ENCODE measurements around the gene MRNIP. TPM values are rescaled to one million over a fixed set of nuclear protein-coding genes. Genes with fewer than 3 reads are reported as not detected.
A peak's percentile ranks its signal among the peaks of the same experiment; 100 is the strongest.

MRNIP gene
- total and polyA plus RNA-seq, 7 experiments from 2014 or later = 19.4 to 133 (median 40.2) TPM

DNA sequence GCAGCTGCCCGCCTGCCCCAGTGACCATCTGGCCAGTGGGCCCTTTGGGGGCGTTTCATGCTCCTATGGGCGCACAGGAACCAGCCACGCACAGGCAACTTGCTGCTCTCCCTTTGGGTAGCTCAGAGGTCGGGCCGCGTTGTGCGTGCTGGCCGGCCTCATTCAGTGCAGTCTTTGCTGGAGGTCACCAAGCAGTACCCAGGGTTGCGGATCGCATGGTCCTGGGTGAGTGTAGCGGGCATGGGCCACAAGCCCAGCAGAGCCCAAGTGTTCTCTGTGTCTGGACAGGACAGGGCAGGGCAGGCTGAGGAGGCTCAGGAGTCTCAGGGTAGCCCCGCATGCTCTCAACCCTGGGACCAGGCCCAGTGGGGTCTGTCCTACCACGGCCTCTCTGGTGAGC lies 9.9 kb upstream of the MRNIP start:
- CTCF ChIA-PET = no interaction called here
- Mint-ChIP-seq H3K4me1 (peaks cover 0 to 3% (median 0%) of the 10 kb centered on the region in 7 donors), H3K27ac (peak overlapping the region in 2 of 9 donors; percentile 49 to 72), H3K36me3 (peaks cover 4 to 23% (median 8%) of the 10 kb centered on the region in 5 donors), H3K27me3 (no peaks in the 10 kb centered on the region), H3K4me3 (no peak overlapping the region), H3K9me3 (peaks cover 0 to 1% (median 0%) of the 10 kb centered on the region in 11 donors)
- intact Hi-C loops (cut with micrococcal nuclease) = no loop called here
- no peaks in the 10 kb centered on the region for H3K9me3 ChIP-seq (ENCODE audit: control insufficient read depth in 2 of 3, low read length in 3 of 3)
- H3K27ac ChIP-seq (ENCODE audit: low read depth, low read length) = no peak overlapping the region
- DNase-seq = no peak
- no peak overlapping the region for H3K4me3 ChIP-seq (ENCODE audit: low read length)
- H3K4me1 ChIP-seq (ENCODE audit: control insufficient read depth in 2 of 2, insufficient read depth in 2 of 2, low read length in 2 of 2) = no peaks in the 10 kb centered on the region
- no peaks in the 10 kb centered on the region for H3K27me3 ChIP-seq (ENCODE audit: control insufficient read depth in 2 of 2, insufficient read depth in 2 of 2, low read length in 2 of 2)
- POLR2A ChIA-PET = no interaction called here
- no peak for ATAC-seq
- H3K36me3 ChIP-seq (ENCODE audit: control insufficient read depth in 2 of 3, insufficient read depth in 3 of 3, low read length in 3 of 3) = peaks cover 0 to 71% (median 5%) of the 10 kb centered on the region in 3 experiments

DNA sequence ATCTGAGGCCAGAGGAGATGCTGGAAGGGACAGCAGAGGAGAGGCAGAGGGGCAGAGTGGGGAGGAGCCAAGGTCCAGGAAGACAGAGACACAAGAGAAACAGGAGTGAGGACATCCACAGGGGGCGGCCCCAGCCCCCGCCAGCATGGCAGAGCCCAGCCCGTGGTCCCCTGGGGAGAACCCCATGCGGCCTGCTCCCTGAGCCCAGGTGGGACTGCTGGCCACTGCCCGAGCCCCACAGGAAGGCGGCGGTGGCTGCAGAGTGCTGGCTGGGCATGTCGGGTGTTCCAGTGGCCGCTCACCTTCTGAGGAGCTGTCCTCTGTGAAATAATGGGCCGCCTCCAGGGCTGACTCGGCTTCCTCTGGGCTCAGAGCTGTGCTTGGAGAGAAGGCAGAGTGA lies 8.9 kb upstream of the MRNIP start:
- Mint-ChIP-seq H3K4me3 (no peak overlapping the region), H3K27ac (peak overlapping the region in 1 of 9 donors; percentile 42), H3K9me3 (peaks cover 0 to 1% (median 0%) of the 10 kb centered on the region in 11 donors), H3K36me3 (peaks cover 7 to 28% (median 8%) of the 10 kb centered on the region in 5 donors), H3K4me1 (peaks cover 0 to 3% (median 0%) of the 10 kb centered on the region in 7 donors), H3K27me3 (no peaks in the 10 kb centered on the region)
- Histone ChIP-seq H3K27ac (ENCODE audit: low read depth, low read length) (no peak overlapping the region), H3K4me1 (ENCODE audit: control insufficient read depth in 2 of 2, insufficient read depth in 2 of 2, low read length in 2 of 2) (no peaks in the 10 kb centered on the region), H3K27me3 (ENCODE audit: control insufficient read depth in 2 of 2, insufficient read depth in 2 of 2, low read length in 2 of 2) (no peaks in the 10 kb centered on the region), H3K36me3 (ENCODE audit: control insufficient read depth in 2 of 3, insufficient read depth in 3 of 3, low read length in 3 of 3) (peaks cover 0 to 69% (median 5%) of the 10 kb centered on the region in 3 experiments), H3K9me3 (ENCODE audit: control insufficient read depth in 2 of 3, low read length in 3 of 3) (no peaks in the 10 kb centered on the region), H3K4me3 (ENCODE audit: low read length) (no peak overlapping the region)
- DNase-seq (no peak), ATAC-seq (no peak)
- intact Hi-C loops (cut with micrococcal nuclease) = no loop called here
- POLR2A ChIA-PET = no interaction called here
- CTCF ChIA-PET = interaction anchor here (0.7 kb wide), 1 partner anchor 102 kb away, joined by 4 read pairs; no protein-coding TSS in a partner anchor

DNA sequence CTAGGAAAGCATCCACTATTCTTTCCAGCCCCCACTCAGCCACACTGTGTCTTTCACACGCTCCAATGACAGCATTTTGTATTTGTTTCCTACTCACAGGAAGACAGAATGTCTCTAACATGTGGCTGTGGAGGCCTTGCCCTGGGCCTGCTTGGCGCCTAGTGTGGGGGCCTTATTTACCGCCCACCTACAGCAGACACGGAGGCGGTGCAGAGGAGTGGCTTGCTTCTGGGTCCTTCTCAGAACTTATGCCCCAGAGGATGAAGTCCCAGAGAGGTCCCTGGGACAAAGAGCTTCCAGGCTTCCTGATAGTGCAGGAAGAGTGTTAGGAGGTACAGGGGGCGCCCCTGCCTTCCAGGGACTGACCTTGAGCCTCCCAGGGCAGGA lies 8.5 kb upstream of the MRNIP start:
- Histone ChIP-seq H3K36me3 (ENCODE audit: control insufficient read depth in 2 of 3, insufficient read depth in 3 of 3, low read length in 3 of 3) (peaks cover 0 to 65% (median 7%) of the 10 kb centered on the region in 3 experiments), H3K4me3 (ENCODE audit: low read length) (no peak overlapping the region), H3K27ac (ENCODE audit: low read depth, low read length) (no peak overlapping the region), H3K9me3 (ENCODE audit: control insufficient read depth in 2 of 3, low read length in 3 of 3) (no peaks in the 10 kb centered on the region), H3K4me1 (ENCODE audit: control insufficient read depth in 2 of 2, insufficient read depth in 2 of 2, low read length in 2 of 2) (no peaks in the 10 kb centered on the region), H3K27me3 (ENCODE audit: control insufficient read depth in 2 of 2, insufficient read depth in 2 of 2, low read length in 2 of 2) (no peaks in the 10 kb centered on the region)
- Mint-ChIP-seq H3K27ac (peak overlapping the region in 3 of 9 donors; percentile 22 to 42 (median 32)), H3K27me3 (no peaks in the 10 kb centered on the region), H3K4me3 (no peak overlapping the region), H3K36me3 (peaks cover 7 to 25% (median 10%) of the 10 kb centered on the region in 5 donors), H3K9me3 (peaks cover 0 to 1% (median 0%) of the 10 kb centered on the region in 11 donors), H3K4me1 (peaks cover 0 to 3% (median 0%) of the 10 kb centered on the region in 7 donors)
- ATAC-seq = no peak
- intact Hi-C loops (cut with micrococcal nuclease) = no loop called here
- DNase-seq = no peak
- POLR2A ChIA-PET = no interaction called here
- CTCF ChIA-PET = interaction anchor here (0.6 kb wide), 1 partner anchor 14 kb away, joined by 4 read pairs; no protein-coding TSS in a partner anchor

DNA sequence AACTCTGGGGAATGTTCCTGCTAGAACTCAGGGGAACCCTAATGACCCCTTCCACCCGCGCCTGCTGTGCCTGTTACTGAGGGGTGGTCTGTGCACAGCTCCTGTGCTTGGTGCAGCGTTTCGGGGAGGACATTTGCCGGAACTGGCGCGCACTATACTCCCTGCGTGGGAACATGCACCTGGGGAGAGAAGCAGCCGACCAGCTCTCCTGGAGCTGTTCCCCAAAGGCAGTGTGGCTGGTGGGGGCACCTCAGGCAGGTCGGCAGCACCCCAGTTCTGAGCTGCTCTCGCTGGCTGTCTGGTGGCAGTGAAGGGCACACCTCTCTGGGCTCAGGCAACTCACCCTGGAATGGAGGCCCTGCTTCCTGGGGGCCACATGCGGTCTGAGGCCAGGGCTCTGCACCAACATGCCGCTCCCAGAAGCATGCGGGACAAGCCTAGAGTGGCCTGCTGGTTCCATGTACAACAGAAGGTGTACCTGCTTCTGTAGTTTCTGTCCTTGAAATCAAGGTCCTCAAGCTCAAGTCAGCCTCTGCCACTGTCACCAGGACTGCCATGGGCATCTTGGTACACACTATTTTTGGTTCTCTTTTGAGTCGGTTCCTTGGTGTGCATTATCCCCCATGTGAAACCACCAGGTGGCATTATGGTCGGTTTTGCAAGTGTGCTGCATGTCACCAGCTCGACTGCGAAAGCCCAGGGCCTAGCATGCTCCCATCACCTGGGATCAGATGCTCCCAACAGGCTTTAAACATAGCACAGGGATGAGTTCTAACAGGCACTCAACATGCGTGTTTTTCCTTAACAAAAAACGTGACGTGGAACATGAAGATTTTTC lies 7.8 kb upstream of the MRNIP start:
- peaks cover 7 to 25% (median 10%) of the 10 kb centered on the region in 5 donors for H3K36me3 Mint-ChIP-seq
- CTCF ChIA-PET = interaction anchor here (0.6 kb wide), 1 partner anchor 15 kb away, joined by 4 read pairs; no protein-coding TSS in a partner anchor
- ATAC-seq (no peak), DNase-seq (no peak)
- H3K4me1 Mint-ChIP-seq = peaks cover 0 to 3% (median 0%) of the 10 kb centered on the region in 7 donors
- POLR2A ChIA-PET = no interaction called here
- H3K27ac Mint-ChIP-seq = peak overlapping the region in 1 of 9 donors; percentile 42
- H3K4me3 Mint-ChIP-seq = no peak overlapping the region
- H3K9me3 Mint-ChIP-seq = peaks cover 0 to 1% (median 0%) of the 10 kb centered on the region in 11 donors
- no peaks in the 10 kb centered on the region for H3K27me3 Mint-ChIP-seq
- Histone ChIP-seq H3K4me3 (ENCODE audit: low read length) (no peak overlapping the region), H3K4me1 (ENCODE audit: control insufficient read depth in 2 of 2, insufficient read depth in 2 of 2, low read length in 2 of 2) (no peaks in the 10 kb centered on the region), H3K27ac (ENCODE audit: low read depth, low read length) (no peak overlapping the region), H3K27me3 (ENCODE audit: control insufficient read depth in 2 of 2, insufficient read depth in 2 of 2, low read length in 2 of 2) (no peaks in the 10 kb centered on the region), H3K36me3 (ENCODE audit: control insufficient read depth in 2 of 3, insufficient read depth in 3 of 3, low read length in 3 of 3) (peaks cover 0 to 63% (median 7%) of the 10 kb centered on the region in 3 experiments), H3K9me3 (ENCODE audit: control insufficient read depth in 2 of 3, low read length in 3 of 3) (no peaks in the 10 kb centered on the region)
- intact Hi-C loops (cut with micrococcal nuclease) = no loop called here

DNA sequence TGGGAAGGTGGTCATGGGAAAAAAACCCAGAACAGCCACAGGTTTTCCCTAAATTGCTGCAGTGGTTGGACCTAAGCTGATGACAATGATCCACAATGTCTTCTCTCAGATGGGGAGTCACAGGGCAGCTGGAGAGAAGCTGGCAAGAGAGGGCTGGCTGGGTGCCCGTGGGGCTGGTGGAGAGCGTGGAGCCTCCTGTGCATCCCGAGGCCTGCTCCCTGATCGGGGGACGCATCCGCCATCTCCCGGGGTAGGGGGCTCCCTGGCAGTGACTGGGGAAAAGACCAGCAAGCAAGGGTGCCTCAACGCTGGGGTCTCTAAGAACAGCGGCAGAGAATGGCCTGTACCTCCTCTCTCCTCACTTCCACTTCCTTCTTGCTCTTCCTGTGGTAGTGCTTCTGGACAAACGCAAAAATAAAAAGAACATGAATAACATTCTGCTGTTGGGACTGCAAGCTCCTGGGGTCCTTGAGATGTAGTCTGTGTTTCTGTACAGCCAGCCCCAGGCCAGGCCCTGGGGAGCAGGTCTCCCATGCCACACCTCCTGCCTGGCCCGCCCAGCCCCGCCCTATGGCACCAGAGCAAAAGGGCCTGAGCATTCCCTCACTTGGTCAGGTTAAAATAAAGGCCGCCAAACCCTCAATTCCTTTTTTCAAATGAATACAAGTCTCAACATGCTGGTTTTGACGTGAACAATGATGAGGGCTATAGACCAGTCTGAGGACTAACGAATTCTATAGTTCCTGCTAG lies 7.0 kb upstream of the MRNIP start:
- no peaks in the 10 kb centered on the region for H3K9me3 ChIP-seq (ENCODE audit: control insufficient read depth in 2 of 3, low read length in 3 of 3)
- Mint-ChIP-seq H3K27me3 (no peaks in the 10 kb centered on the region), H3K9me3 (peaks cover 0 to 1% (median 0%) of the 10 kb centered on the region in 11 donors), H3K36me3 (peaks cover under 1 to 17% (median 8%) of the 10 kb centered on the region in 5 donors), H3K4me3 (no peak overlapping the region), H3K4me1 (peaks cover 0 to 3% (median 0%) of the 10 kb centered on the region in 7 donors), H3K27ac (no peak overlapping the region)
- peaks cover 0 to 55% (median 7%) of the 10 kb centered on the region in 3 experiments for H3K36me3 ChIP-seq (ENCODE audit: control insufficient read depth in 2 of 3, insufficient read depth in 3 of 3, low read length in 3 of 3)
- no peak overlapping the region for H3K4me3 ChIP-seq (ENCODE audit: low read length)
- intact Hi-C loops (cut with micrococcal nuclease) = no loop called here
- H3K4me1 ChIP-seq (ENCODE audit: control insufficient read depth in 2 of 2, insufficient read depth in 2 of 2, low read length in 2 of 2) = no peaks in the 10 kb centered on the region
- POLR2A ChIA-PET = no interaction called here
- DNase-seq (no peak), ATAC-seq (no peak)
- no peak overlapping the region for H3K27ac ChIP-seq (ENCODE audit: low read depth, low read length)
- CTCF ChIA-PET = no interaction called here
- H3K27me3 ChIP-seq (ENCODE audit: control insufficient read depth in 2 of 2, insufficient read depth in 2 of 2, low read length in 2 of 2) = no peaks in the 10 kb centered on the region

DNA sequence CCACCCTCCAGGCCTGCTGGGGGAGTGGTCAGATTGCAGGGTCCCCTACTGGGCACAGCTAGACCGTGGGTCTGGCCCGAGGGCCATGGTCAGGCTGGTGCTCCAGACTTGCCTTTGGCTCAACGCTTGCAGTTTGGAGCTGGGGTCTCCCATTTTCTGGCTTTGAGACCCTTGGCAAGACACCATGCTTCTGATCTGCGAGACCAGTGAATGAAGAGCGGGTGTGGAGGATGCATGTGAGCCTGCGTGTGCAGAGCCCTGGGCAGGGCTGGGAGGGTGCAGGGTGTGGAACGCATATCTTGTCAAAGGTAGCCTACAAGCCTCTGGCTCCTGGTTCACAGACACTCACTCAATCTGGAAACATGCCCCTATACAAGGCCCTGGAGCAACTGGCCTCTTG lies 6.1 kb upstream of the MRNIP start:
- CTCF ChIA-PET = no interaction called here
- Histone ChIP-seq H3K9me3 (ENCODE audit: control insufficient read depth in 2 of 3, low read length in 3 of 3) (no peaks in the 10 kb centered on the region), H3K36me3 (ENCODE audit: control insufficient read depth in 2 of 3, insufficient read depth in 3 of 3, low read length in 3 of 3) (peaks cover 0 to 46% (median 7%) of the 10 kb centered on the region in 3 experiments), H3K27me3 (ENCODE audit: control insufficient read depth in 2 of 2, insufficient read depth in 2 of 2, low read length in 2 of 2) (no peaks in the 10 kb centered on the region), H3K27ac (ENCODE audit: low read depth, low read length) (no peak overlapping the region), H3K4me3 (ENCODE audit: low read length) (no peak overlapping the region), H3K4me1 (ENCODE audit: control insufficient read depth in 2 of 2, insufficient read depth in 2 of 2, low read length in 2 of 2) (no peaks in the 10 kb centered on the region)
- intact Hi-C loops (cut with micrococcal nuclease) = no loop called here
- no peak overlapping the region for H3K27ac Mint-ChIP-seq
- H3K27me3 Mint-ChIP-seq = no peaks in the 10 kb centered on the region
- H3K36me3 Mint-ChIP-seq = peaks cover 0 to 16% (median 7%) of the 10 kb centered on the region in 5 donors
- H3K9me3 Mint-ChIP-seq = peaks cover 0 to 1% (median 0%) of the 10 kb centered on the region in 11 donors
- POLR2A ChIA-PET = no interaction called here
- no peak for ATAC-seq
- H3K4me1 Mint-ChIP-seq = peaks cover 0 to 4% (median 3%) of the 10 kb centered on the region in 7 donors
- no peak for DNase-seq
- no peak overlapping the region for H3K4me3 Mint-ChIP-seq

All from naive thymus-derived CD4-positive, alpha-beta T cell (primary cell).